ENCODE measurements around the gene DNER. TPM values are rescaled to one million over a fixed set of nuclear protein-coding genes. Genes with fewer than 3 reads are reported as not detected.
A peak's percentile ranks its signal among the peaks of the same experiment; 100 is the strongest.
"Not testable (repeated sequence)": the region's sequence is repeated elsewhere in the genome, so short reads cannot be mapped to it uniquely, and the experiment has no call there.

DNER gene
- total RNA-seq, 1 experiment from 2014 or later = 51.3 TPM

- DNase-seq (ENCODE audit: low read depth) = peak; percentile 95
Observed at GRCh38 chr2:229408356-229408755, 306.0 kb downstream of the DNER start.

GRCh38 chr2:229407170-229407569 is 307.2 kb downstream of the DNER start:
- peak; percentile 56 for DNase-seq (ENCODE audit: low read depth)

GRCh38 chr2:229405796-229406195 is 308.6 kb downstream of the DNER start:
- no peak for DNase-seq (ENCODE audit: low read depth)

GRCh38 chr2:229403296-229403695 is 311.1 kb downstream of the DNER start:
- no peak for DNase-seq (ENCODE audit: low read depth)

- no peak for DNase-seq (ENCODE audit: low read depth)
Observed at GRCh38 chr2:229401171-229401865, 313.0 kb downstream of the DNER start.

GRCh38 chr2:229393926-229394325 is 320.4 kb downstream of the DNER start:
- no peak for DNase-seq (ENCODE audit: low read depth)

- no peak for DNase-seq (ENCODE audit: low read depth)
Observed at GRCh38 chr2:229392196-229392595, 322.2 kb downstream of the DNER start.

GRCh38 chr2:229388731-229389130 is 325.6 kb downstream of the DNER start:
- DNase-seq (ENCODE audit: low read depth) = no peak

GRCh38 chr2:229387866-229388265 is 326.5 kb downstream of the DNER start:
- no peak for DNase-seq (ENCODE audit: low read depth)

GRCh38 chr2:229380101-229380625 is 334.2 kb downstream of the DNER start:
- no peak for DNase-seq (ENCODE audit: low read depth)

GRCh38 chr2:229378386-229378785 is 336.0 kb downstream of the DNER start:
- peak; percentile 18 for DNase-seq (ENCODE audit: low read depth)

- DNase-seq (ENCODE audit: low read depth) = peak; percentile 77
Observed at GRCh38 chr2:229376866-229377265, 337.5 kb downstream of the DNER start.

GRCh38 chr2:229375251-229375650 is 339.1 kb downstream of the DNER start:
- no peak for DNase-seq (ENCODE audit: low read depth)

GRCh38 chr2:229373311-229373710 is 341.0 kb downstream of the DNER start:
- not testable (repeated sequence) for DNase-seq (ENCODE audit: low read depth)

GRCh38 chr2:229372207-229372606 is 342.1 kb downstream of the DNER start:
- no peak for DNase-seq (ENCODE audit: low read depth)

GRCh38 chr2:229371086-229371485 is 343.3 kb downstream of the DNER start:
- no peak for DNase-seq (ENCODE audit: low read depth)

GRCh38 chr2:229370509-229370908 is 343.8 kb downstream of the DNER start:
- DNase-seq (ENCODE audit: low read depth) = no peak

- no peak for DNase-seq (ENCODE audit: low read depth)
Observed at GRCh38 chr2:229363185-229363814, 351.1 kb downstream of the DNER start.

GRCh38 chr2:229350883-229351282 is 363.5 kb downstream of the DNER start:
- peak; percentile 37 for DNase-seq (ENCODE audit: low read depth)

- no peak for DNase-seq (ENCODE audit: low read depth)
Observed at GRCh38 chr2:229350117-229350805, 364.1 kb downstream of the DNER start.

GRCh38 chr2:229348128-229348527 is 366.2 kb downstream of the DNER start:
- DNase-seq (ENCODE audit: low read depth) = no peak

GRCh38 chr2:229346816-229347540 is 367.4 kb downstream of the DNER start:
- no peak for DNase-seq (ENCODE audit: low read depth)
